ENCODE data around the gene TSEN2. TPM values are rescaled to one million over a fixed set of nuclear protein-coding genes. Genes with fewer than 3 reads are reported as not detected.

TSEN2 gene
- total RNA-seq, 1 donor from 2014 or later, result 11.5 TPM

- peak overlapping the region; percentile 85 for H3K27ac Mint-ChIP-seq (ENCODE audit: unreplicated experiment)
These were observed 44.9 kb upstream of the TSEN2 start for GRCh38 chr3:12439161-12439940.

GRCh38 chr3:12440927-12441714, 43.2 kb upstream of the TSEN2 start:
- Mint-ChIP-seq H3K27ac (ENCODE audit: unreplicated experiment) (peak overlapping the region; percentile 50), H3K27me3 (ENCODE audit: unreplicated experiment) (peaks cover under 1% of the 10 kb centered on the region), H3K36me3 (ENCODE audit: unreplicated experiment) (no peaks in the 10 kb centered on the region), H3K9me3 (ENCODE audit: unreplicated experiment) (no peaks in the 10 kb centered on the region), H3K4me3 (ENCODE audit: unreplicated experiment) (no peak overlapping the region), H3K4me1 (ENCODE audit: unreplicated experiment) (peaks cover 64% of the 10 kb centered on the region)
- TF ChIP-seq, protein P1, sequence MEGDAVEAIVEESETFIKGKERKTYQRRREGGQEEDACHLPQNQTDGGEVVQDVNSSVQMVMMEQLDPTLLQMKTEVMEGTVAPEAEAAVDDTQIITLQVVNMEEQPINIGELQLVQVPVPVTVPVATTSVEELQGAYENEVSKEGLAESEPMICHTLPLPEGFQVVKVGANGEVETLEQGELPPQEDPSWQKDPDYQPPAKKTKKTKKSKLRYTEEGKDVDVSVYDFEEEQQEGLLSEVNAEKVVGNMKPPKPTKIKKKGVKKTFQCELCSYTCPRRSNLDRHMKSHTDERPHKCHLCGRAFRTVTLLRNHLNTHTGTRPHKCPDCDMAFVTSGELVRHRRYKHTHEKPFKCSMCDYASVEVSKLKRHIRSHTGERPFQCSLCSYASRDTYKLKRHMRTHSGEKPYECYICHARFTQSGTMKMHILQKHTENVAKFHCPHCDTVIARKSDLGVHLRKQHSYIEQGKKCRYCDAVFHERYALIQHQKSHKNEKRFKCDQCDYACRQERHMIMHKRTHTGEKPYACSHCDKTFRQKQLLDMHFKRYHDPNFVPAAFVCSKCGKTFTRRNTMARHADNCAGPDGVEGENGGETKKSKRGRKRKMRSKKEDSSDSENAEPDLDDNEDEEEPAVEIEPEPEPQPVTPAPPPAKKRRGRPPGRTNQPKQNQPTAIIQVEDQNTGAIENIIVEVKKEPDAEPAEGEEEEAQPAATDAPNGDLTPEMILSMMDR (IDR thresholded peaks at IDR 0.05), result no peak
- no peak for DNase-seq (ENCODE audit: extremely low spot score, unreplicated experiment)

More at GRCh38 chr3:12439161-12439940, 44.9 kb upstream of the TSEN2 start:
- Mint-ChIP-seq H3K4me1 (ENCODE audit: unreplicated experiment) (peaks cover 57% of the 10 kb centered on the region), H3K36me3 (ENCODE audit: unreplicated experiment) (no peaks in the 10 kb centered on the region), H3K9me3 (ENCODE audit: unreplicated experiment) (no peaks in the 10 kb centered on the region), H3K27me3 (ENCODE audit: unreplicated experiment) (peaks cover 7% of the 10 kb centered on the region), H3K4me3 (ENCODE audit: unreplicated experiment) (no peak overlapping the region)
- DNase-seq (ENCODE audit: extremely low spot score, unreplicated experiment), result no peak
- TF ChIP-seq, protein P1 (IDR thresholded peaks at IDR 0.05), result no peak

GRCh38 chr3:12442654-12443501, 41.4 kb upstream of the TSEN2 start:
- peak overlapping the region; percentile 1 for H3K27ac Mint-ChIP-seq (ENCODE audit: unreplicated experiment)
- no peaks in the 10 kb centered on the region for H3K36me3 Mint-ChIP-seq (ENCODE audit: unreplicated experiment)
- TF ChIP-seq, protein P1 (IDR thresholded peaks at IDR 0.05), result no peak
- H3K4me3 Mint-ChIP-seq (ENCODE audit: unreplicated experiment), result no peak overlapping the region
- DNase-seq (ENCODE audit: extremely low spot score, unreplicated experiment), result no peak
- H3K4me1 Mint-ChIP-seq (ENCODE audit: unreplicated experiment), result peaks cover 54% of the 10 kb centered on the region
- no peaks in the 10 kb centered on the region for H3K27me3 Mint-ChIP-seq (ENCODE audit: unreplicated experiment)
- no peaks in the 10 kb centered on the region for H3K9me3 Mint-ChIP-seq (ENCODE audit: unreplicated experiment)

GRCh38 chr3:12443781-12444522, 40.3 kb upstream of the TSEN2 start:
- Mint-ChIP-seq H3K4me3 (ENCODE audit: unreplicated experiment) (no peak overlapping the region), H3K27me3 (ENCODE audit: unreplicated experiment) (no peaks in the 10 kb centered on the region), H3K4me1 (ENCODE audit: unreplicated experiment) (peaks cover 51% of the 10 kb centered on the region), H3K27ac (ENCODE audit: unreplicated experiment) (peak overlapping the region; percentile 53), H3K36me3 (ENCODE audit: unreplicated experiment) (no peaks in the 10 kb centered on the region), H3K9me3 (ENCODE audit: unreplicated experiment) (no peaks in the 10 kb centered on the region)
- DNase-seq (ENCODE audit: extremely low spot score, unreplicated experiment), result no peak
- TF ChIP-seq, protein P1 (IDR thresholded peaks at IDR 0.05), result no peak

Data from osteocyte (in vitro differentiated cells).